ENCODE measurements around the gene PIK3R4.

PIK3R4 gene

DNA sequence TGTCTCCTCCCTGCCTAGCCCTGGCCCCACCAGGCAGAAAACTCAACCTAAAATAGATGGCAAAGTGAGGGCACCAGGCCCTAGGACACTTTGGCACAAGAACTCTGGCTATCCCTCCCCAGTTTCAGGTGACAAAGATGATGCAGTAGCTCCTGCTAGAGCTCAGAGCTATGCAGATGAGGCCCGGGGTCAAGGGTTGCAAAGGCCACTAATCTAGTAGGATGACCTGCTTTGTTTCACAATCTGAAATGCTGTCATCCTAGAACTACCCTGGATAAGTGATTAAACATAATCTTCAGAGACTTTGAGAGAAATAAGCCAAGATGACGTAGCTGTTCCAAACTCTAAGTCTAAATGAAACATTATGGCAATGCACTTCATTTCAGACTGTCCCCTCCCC is 24.0 kb upstream of the PIK3R4 start:
- Histone ChIP-seq H3K27me3 (ENCODE audit: insufficient read depth, low read length) (0 out of 2 replicates have a peak, but pooled peaks cover 4% of the 10 kb centered on the region), H3K4me1 (ENCODE audit: insufficient read depth, low read length) (no peaks in the 10 kb centered on the region), H3K9ac (ENCODE audit: low read depth, low read length) (no peak overlapping the region), H3K9me3 (ENCODE audit: insufficient read depth, low read depth, low read length) (no peaks in the 10 kb centered on the region), H3K4me3 (ENCODE audit: low read length) (no peak overlapping the region), H3K36me3 (ENCODE audit: insufficient read depth, low read depth, low read length) (no peaks in the 10 kb centered on the region), H3K27ac (ENCODE audit: low read length) (no peak overlapping the region)

DNA sequence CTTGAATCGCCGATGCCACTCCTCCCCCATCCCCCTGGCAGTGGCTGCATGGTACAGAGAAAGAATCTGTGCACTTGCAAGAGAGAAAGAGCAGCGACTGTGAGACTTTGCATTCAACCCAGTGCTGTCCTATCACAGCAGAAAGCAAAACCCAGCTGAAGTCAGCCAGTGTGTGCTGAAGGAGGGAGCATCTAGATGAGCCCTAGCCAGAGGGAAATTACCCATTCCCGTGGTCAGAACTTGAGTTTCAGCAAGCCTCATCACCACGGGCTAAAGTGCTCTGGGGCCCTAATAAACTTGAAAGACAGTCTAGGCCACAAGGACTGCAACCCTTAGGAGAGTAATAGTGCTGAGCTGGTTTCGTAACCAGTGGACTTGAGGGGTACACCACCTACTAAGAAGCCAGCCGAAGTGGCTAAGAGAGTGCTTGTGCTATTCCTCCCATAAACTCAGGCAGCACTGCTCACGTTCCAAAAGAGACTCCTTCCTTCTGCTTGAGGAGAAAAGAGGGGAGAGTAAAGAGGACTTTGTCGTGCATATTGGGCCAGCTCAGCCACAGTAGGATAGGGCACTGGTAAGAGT is 15.2 kb upstream of the PIK3R4 start:
- Histone ChIP-seq H3K4me1 (ENCODE audit: insufficient read depth, low read length) (peaks cover 6% of the 10 kb centered on the region; the same call in 1 of the 2 replicates), H3K36me3 (ENCODE audit: insufficient read depth, low read depth, low read length) (no peaks in the 10 kb centered on the region), H3K4me3 (ENCODE audit: low read length) (no peak overlapping the region), H3K9ac (ENCODE audit: low read depth, low read length) (no peak overlapping the region), H3K9me3 (ENCODE audit: insufficient read depth, low read depth, low read length) (no peaks in the 10 kb centered on the region), H3K27ac (ENCODE audit: low read length) (no peak overlapping the region), H3K27me3 (ENCODE audit: insufficient read depth, low read length) (no peaks in the 10 kb centered on the region)

DNA sequence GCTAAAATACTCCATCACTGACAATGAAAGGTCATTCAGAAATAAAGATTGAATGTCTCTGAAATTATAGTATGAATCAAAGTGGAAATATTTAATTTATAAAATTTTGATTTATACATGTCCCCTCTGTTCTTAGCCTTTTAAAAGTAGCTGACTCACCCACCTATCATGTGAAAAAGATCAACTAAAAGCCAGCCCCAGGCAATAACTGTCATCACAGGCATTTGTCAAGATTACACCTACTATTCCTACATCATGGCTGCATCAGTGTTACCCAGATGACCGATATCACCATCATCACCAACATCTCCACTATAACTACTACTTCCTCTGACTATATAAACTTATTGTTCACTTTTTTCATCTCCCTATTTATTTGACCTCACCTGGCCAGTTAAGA is 14.3 kb upstream of the PIK3R4 start:
- Histone ChIP-seq H3K9ac (ENCODE audit: low read depth, low read length) (no peak overlapping the region), H3K4me3 (ENCODE audit: low read length) (no peak overlapping the region), H3K4me1 (ENCODE audit: insufficient read depth, low read length) (peaks cover 6% of the 10 kb centered on the region; the same call in 1 of the 2 replicates), H3K9me3 (ENCODE audit: insufficient read depth, low read depth, low read length) (no peaks in the 10 kb centered on the region), H3K36me3 (ENCODE audit: insufficient read depth, low read depth, low read length) (no peaks in the 10 kb centered on the region), H3K27ac (ENCODE audit: low read length) (no peak overlapping the region), H3K27me3 (ENCODE audit: insufficient read depth, low read length) (no peaks in the 10 kb centered on the region)

DNA sequence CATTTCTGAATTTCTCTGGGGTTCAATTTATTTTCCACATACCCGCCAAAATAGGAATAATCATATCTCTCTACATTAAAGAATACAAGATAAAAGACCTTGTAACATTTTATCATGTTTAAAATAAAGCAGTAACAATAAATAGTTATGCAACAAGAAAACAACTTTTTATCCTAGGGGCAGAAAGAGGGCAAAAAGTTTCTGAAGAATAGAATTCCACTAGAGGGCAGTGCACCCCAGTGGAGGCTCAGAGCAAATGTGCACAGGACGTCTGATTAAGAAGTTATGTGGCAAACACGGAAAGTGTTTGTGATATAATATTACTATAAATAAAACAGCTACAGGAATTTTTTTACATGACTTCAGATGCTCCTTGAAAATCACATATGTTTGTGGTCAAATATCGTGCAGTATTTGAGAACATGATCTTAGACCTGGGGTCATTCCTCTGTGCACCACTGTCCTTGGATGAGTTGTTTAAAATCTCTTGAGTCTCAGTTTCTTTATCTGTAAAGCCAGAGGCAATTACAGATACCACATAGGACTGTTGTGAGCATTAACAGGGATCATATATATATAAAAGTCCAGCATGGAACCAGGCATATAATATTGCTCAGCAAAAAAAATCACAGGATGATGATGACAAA is 13.2 kb upstream of the PIK3R4 start:
- peaks cover 6% of the 10 kb centered on the region; the same call in 1 of the 2 replicates for H3K4me1 ChIP-seq (ENCODE audit: insufficient read depth, low read length)
- H3K9ac ChIP-seq (ENCODE audit: low read depth, low read length), result no peak overlapping the region
- H3K36me3 ChIP-seq (ENCODE audit: insufficient read depth, low read depth, low read length), result no peaks in the 10 kb centered on the region
- H3K4me3 ChIP-seq (ENCODE audit: low read length), result no peak overlapping the region
- H3K27ac ChIP-seq (ENCODE audit: low read length), result no peak overlapping the region
- no peaks in the 10 kb centered on the region for H3K27me3 ChIP-seq (ENCODE audit: insufficient read depth, low read length)
- no peaks in the 10 kb centered on the region for H3K9me3 ChIP-seq (ENCODE audit: insufficient read depth, low read depth, low read length)

DNA sequence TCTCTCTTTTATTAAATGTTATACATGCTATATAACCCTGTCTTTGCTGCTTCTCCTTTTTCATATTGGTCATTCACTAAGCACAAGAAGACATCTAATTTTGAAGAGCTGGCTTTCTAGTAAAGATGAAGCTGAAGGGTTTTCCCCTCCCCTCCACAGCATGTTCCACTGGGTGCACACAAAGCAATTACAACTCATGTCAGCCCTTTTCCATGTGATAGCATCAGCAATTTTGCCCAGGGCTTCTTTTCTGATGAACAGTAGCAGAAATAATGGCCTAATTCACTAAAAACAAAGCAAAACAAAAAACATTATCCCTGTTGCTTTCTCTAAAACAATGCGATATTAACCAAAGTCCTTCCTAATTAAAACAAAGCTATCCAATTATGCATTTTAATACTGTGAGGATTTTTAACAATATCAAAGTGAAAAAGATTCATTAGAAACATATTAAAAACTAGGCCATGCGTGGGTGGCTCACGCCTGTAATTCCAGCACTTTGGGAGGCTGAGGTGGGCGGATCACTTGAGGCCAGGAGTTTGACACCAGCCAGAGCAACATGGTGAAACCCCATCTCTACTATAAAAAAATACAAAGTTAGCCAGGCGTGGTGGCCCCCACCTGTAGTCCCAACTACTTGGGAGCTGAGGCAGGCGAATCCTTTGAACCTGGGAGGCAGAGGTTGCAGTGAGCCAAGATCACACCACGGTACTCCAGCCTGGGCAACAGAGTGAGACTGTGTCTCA is 12.2 kb upstream of the PIK3R4 start:
- Histone ChIP-seq H3K9ac (ENCODE audit: low read depth, low read length) (no peak overlapping the region), H3K27me3 (ENCODE audit: insufficient read depth, low read length) (no peaks in the 10 kb centered on the region), H3K4me1 (ENCODE audit: insufficient read depth, low read length) (peaks cover 6% of the 10 kb centered on the region; the same call in 1 of the 2 replicates), H3K27ac (ENCODE audit: low read length) (no peak overlapping the region), H3K36me3 (ENCODE audit: insufficient read depth, low read depth, low read length) (no peaks in the 10 kb centered on the region), H3K9me3 (ENCODE audit: insufficient read depth, low read depth, low read length) (no peaks in the 10 kb centered on the region), H3K4me3 (ENCODE audit: low read length) (no peak overlapping the region)

DNA sequence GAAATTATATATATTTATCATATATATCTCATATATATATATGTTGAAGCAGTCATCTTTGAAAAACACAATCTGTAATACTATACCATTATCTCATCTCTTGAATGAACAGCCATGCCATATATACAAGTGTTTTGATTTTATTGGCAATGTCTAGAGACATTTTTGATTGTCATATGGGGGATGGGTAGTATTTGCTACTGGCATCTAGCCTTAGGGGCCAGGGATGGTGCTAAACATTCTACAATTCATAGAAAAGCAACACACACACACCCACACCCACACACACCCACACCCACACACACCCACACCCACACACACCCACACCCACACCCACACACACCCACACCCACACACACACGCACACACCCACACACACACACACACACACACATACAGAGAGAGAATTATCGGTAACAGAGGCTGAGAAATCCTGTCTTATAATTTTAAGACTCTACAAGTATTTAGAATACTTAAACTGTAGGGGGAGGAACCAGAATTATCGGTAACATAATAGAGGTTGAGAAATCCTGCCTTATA is 11.1 kb upstream of the PIK3R4 start:
- no peak overlapping the region for H3K9ac ChIP-seq (ENCODE audit: low read depth, low read length)
- peaks cover 6% of the 10 kb centered on the region; the same call in 1 of the 2 replicates for H3K4me1 ChIP-seq (ENCODE audit: insufficient read depth, low read length)
- H3K36me3 ChIP-seq (ENCODE audit: insufficient read depth, low read depth, low read length), result no peaks in the 10 kb centered on the region
- H3K9me3 ChIP-seq (ENCODE audit: insufficient read depth, low read depth, low read length), result no peaks in the 10 kb centered on the region
- no peak overlapping the region for H3K27ac ChIP-seq (ENCODE audit: low read length)
- H3K27me3 ChIP-seq (ENCODE audit: insufficient read depth, low read length), result no peaks in the 10 kb centered on the region
- no peak overlapping the region for H3K4me3 ChIP-seq (ENCODE audit: low read length)

DNA sequence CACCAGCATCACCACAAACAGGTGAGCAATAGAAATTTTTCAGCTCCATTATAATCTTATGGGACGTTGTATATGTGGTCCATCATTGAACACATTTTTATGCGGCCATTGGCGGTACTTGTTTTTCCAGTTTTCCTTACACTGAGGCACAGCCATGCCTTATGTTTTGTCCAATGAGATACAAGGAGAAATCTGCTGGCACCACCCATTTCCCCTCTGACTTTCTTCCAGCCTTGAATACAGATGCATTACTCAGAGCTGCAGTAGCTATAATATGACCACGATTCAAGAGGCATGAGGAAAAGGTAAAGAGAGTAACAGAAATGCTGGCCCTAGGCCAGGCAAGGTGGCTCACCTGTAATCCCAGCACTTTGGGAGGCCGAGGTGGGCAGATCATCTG is 9.0 kb upstream of the PIK3R4 start:
- H3K36me3 ChIP-seq (ENCODE audit: insufficient read depth, low read depth, low read length), result no peaks in the 10 kb centered on the region

DNA sequence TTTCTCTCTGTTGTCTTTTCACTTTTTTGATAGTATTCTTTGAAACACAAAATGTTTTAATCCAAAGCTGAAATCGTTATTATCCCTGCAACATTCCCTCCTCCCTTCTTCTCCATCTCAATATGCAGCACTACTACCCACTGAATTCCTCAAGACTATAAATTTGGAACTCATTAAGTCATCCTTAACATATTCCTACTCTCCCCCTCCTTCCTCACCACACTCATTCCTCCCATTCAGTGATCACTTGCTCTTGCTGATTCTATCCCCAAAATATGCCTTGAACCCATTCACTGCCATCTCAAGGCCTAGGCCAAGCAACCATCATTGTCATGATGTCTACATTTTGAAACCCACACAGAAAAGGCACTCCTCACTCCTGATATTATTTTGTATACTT is 2.4 kb upstream of the PIK3R4 start:
- no peak overlapping the region for H3K9ac ChIP-seq (ENCODE audit: low read depth, low read length)
- H3K9me3 ChIP-seq (ENCODE audit: insufficient read depth, low read depth, low read length), result no peaks in the 10 kb centered on the region
- H3K36me3 ChIP-seq (ENCODE audit: insufficient read depth, low read depth, low read length), result peaks cover 9% of the 10 kb centered on the region; the same call in 1 of the 2 replicates
- H3K4me3 ChIP-seq (ENCODE audit: low read length), result no peak overlapping the region
- H3K27ac ChIP-seq (ENCODE audit: low read length), result no peak overlapping the region
- H3K4me1 ChIP-seq (ENCODE audit: insufficient read depth, low read length), result no peaks in the 10 kb centered on the region
- no peaks in the 10 kb centered on the region for H3K27me3 ChIP-seq (ENCODE audit: insufficient read depth, low read length)

More for the DNA sequence above, 9.0 kb upstream of the PIK3R4 start:
- no peaks in the 10 kb centered on the region for H3K4me1 ChIP-seq (ENCODE audit: insufficient read depth, low read length)
- no peak overlapping the region for H3K4me3 ChIP-seq (ENCODE audit: low read length)
- no peaks in the 10 kb centered on the region for H3K9me3 ChIP-seq (ENCODE audit: insufficient read depth, low read depth, low read length)
- H3K27me3 ChIP-seq (ENCODE audit: insufficient read depth, low read length), result no peaks in the 10 kb centered on the region
- no peak overlapping the region for H3K27ac ChIP-seq (ENCODE audit: low read length)
- H3K9ac ChIP-seq (ENCODE audit: low read depth, low read length), result no peak overlapping the region

DNA sequence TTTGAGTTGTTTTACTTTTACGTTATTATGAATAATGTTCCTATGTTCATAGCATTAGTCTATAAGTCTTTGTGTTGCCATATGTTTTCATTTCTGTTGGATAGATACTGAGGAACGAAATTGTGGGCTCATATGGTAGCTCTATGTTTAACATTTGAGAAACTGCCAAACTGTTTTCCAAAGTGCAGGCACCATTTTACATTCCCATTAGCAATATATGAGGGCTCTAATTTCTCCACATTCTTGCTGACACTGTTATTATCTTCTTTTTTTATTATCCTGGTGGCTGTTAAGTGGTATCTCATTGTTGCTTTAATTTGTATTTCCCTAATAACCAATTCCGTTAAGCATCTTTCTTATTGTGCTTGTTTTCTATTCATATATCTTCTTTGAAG is 1.8 kb upstream of the PIK3R4 start:
- H3K4me3 ChIP-seq (ENCODE audit: low read length), result no peak overlapping the region
- peaks cover 14% of the 10 kb centered on the region for H3K36me3 ChIP-seq (ENCODE audit: insufficient read depth, low read depth, low read length)
- no peaks in the 10 kb centered on the region for H3K27me3 ChIP-seq (ENCODE audit: insufficient read depth, low read length)
- no peaks in the 10 kb centered on the region for H3K4me1 ChIP-seq (ENCODE audit: insufficient read depth, low read length)
- H3K9ac ChIP-seq (ENCODE audit: low read depth, low read length), result no peak overlapping the region
- no peak overlapping the region for H3K27ac ChIP-seq (ENCODE audit: low read length)
- H3K9me3 ChIP-seq (ENCODE audit: insufficient read depth, low read depth, low read length), result no peaks in the 10 kb centered on the region

DNA sequence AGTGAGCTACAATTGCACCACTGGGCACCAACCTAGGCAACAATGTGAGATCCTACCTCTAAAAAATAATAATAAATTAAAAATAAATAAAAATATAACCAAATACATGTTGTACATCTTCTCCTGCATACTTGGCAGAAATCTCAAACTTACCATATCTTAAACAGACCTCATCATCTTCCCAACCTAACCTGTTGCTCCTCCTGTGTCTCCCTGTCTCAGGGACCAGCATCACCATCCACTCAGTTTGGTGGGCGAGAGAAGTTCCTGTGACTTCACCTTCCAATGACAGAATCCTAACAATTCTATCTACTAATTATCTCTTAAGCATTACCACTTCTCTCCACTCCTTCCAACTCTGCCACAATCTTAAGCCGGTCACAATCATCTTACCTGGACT is 3.3 kb downstream of the PIK3R4 start:
- Histone ChIP-seq H3K27me3 (ENCODE audit: insufficient read depth, low read length) (no peaks in the 10 kb centered on the region), H3K27ac (ENCODE audit: low read length) (no peak overlapping the region), H3K36me3 (ENCODE audit: insufficient read depth, low read depth, low read length) (peaks cover 48% of the 10 kb centered on the region), H3K4me1 (ENCODE audit: insufficient read depth, low read length) (peaks cover 3% of the 10 kb centered on the region; the same call in 1 of the 2 replicates), H3K9ac (ENCODE audit: low read depth, low read length) (no peak overlapping the region), H3K9me3 (ENCODE audit: insufficient read depth, low read depth, low read length) (no peaks in the 10 kb centered on the region), H3K4me3 (ENCODE audit: low read length) (no peak overlapping the region)

DNA sequence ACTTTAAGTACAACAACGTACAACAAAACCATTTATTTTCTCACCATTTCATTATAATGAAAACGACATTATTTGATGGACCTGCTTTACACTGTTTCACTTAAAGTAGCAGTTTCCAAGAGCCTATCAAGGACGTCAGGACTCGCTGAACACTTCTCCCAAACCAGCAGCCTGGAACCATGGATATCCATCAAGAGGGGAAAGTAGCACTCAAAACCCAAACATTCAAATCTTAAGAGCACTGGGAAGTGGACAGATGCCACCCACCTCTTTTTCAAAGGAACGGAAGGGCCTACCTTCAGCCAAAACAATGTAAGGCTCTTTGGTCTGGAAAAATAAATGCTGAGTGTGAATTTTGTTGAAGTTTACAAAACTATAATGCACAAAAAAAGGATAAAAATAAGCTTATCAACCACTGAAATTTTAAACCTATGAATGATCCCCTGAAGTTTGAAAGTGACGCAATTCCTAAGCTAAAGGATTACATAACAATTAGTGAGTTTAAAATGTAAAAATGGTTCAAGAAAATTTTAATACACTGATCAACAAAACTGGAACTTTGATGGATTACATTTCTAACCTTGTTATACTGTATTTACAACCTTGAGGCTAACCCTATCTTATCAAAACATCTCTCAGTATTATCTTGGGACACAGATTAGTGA is 4.6 kb downstream of the PIK3R4 start:
- H3K27me3 ChIP-seq (ENCODE audit: insufficient read depth, low read length), result no peaks in the 10 kb centered on the region
- H3K9ac ChIP-seq (ENCODE audit: low read depth, low read length), result no peak overlapping the region
- H3K36me3 ChIP-seq (ENCODE audit: insufficient read depth, low read depth, low read length), result peaks cover 48% of the 10 kb centered on the region
- no peak overlapping the region for H3K27ac ChIP-seq (ENCODE audit: low read length)
- peaks cover 3% of the 10 kb centered on the region; the same call in 1 of the 2 replicates for H3K4me1 ChIP-seq (ENCODE audit: insufficient read depth, low read length)
- no peak overlapping the region for H3K4me3 ChIP-seq (ENCODE audit: low read length)
- no peaks in the 10 kb centered on the region for H3K9me3 ChIP-seq (ENCODE audit: insufficient read depth, low read depth, low read length)

Data from iPS-20b (cell line).